Right lobe of liver (tissue), 4 donors: ENCODE measurements around the gene ST6GALNAC4.

Experiments
- CTCF ChIP-seq, 4 donors: fragments of 200-600 bp in 3 of 4; fragments of 450-650 bp in 1 of 4; IDR thresholded peaks; one replicate each; pipeline versions ENCODE4 v1.5.1 to v1.8.0; 2016 to 2022; ENCODE audit warnings: antibody characterized with exemption in 4 of 4, mild to moderate bottlenecking in 2 of 4
- POLR2A ChIP-seq: fragments of 450-650 bp; IDR thresholded peaks from one replicate; pipeline ENCODE4 v1.6.1; 2017; ENCODE audit warnings: antibody characterized with exemption, mild to moderate bottlenecking
- donor health status: DM: no; HTN: no; CAD: no.
- donor health status: DM: no; HTN: no; CAD: no.
- donor health status: DM: no; HTN: yes; CAD: no.

- TF ChIP-seq POLR2A, result no peak
- no peak for TF ChIP-seq CTCF (IDR thresholded peaks at IDR 0.05)
Observed at GRCh38 chr9:127876026-127876763, 40.6 kb downstream of the ST6GALNAC4 start.
